ENCODE measurements around the gene ZNF101. TPM values are rescaled to one million over a fixed set of nuclear protein-coding genes. Genes with fewer than 3 reads are reported as not detected.

The ZNF101 gene
- total RNA-seq, 1 experiment from 2014 or later: 11.0 TPM

GRCh38 chr19:19642506-19643157 lies 26.0 kb upstream of the ZNF101 start:
- DNase-seq (ENCODE audit: low read depth): peak; percentile 24

- DNase-seq (ENCODE audit: low read depth): peak; percentile 78
Observed at GRCh38 chr19:19643158-19644053, 25.2 kb upstream of the ZNF101 start, which contains the start of gene GMIP. Gene GMIP (minus strand): TSS chr19:19643657. CDS start chr19:19643529, 128 bp downstream.

GRCh38 chr19:19644054-19644388 lies 24.6 kb upstream of the ZNF101 start:
- no peak for DNase-seq (ENCODE audit: low read depth)

GRCh38 chr19:19645233-19645870 lies 23.3 kb upstream of the ZNF101 start:
- no peak for DNase-seq (ENCODE audit: low read depth)

- DNase-seq (ENCODE audit: low read depth): no peak
Observed at GRCh38 chr19:19647037-19647835, 21.4 kb upstream of the ZNF101 start.

GRCh38 chr19:19649155-19649554 lies 19.5 kb upstream of the ZNF101 start:
- no peak for DNase-seq (ENCODE audit: low read depth)

GRCh38 chr19:19649580-19649995 lies 19.1 kb upstream of the ZNF101 start:
- DNase-seq (ENCODE audit: low read depth): no peak

GRCh38 chr19:19650331-19650730 lies 18.3 kb upstream of the ZNF101 start:
- DNase-seq (ENCODE audit: low read depth): no peak

- no peak for DNase-seq (ENCODE audit: low read depth)
Observed at GRCh38 chr19:19651076-19651475, 17.6 kb upstream of the ZNF101 start.

GRCh38 chr19:19652482-19653295 lies 15.9 kb upstream of the ZNF101 start:
- DNase-seq (ENCODE audit: low read depth): peak; percentile 49

GRCh38 chr19:19653597-19654147 lies 15.0 kb upstream of the ZNF101 start:
- DNase-seq (ENCODE audit: low read depth): no peak

- DNase-seq (ENCODE audit: low read depth): no peak
Observed at GRCh38 chr19:19654441-19654840, 14.2 kb upstream of the ZNF101 start.

GRCh38 chr19:19655051-19655594 lies 13.5 kb upstream of the ZNF101 start:
- no peak for DNase-seq (ENCODE audit: low read depth)

GRCh38 chr19:19655641-19656343 lies 12.8 kb upstream of the ZNF101 start:
- DNase-seq (ENCODE audit: low read depth): no peak

GRCh38 chr19:19656451-19657396 lies 11.9 kb upstream of the ZNF101 start:
- DNase-seq (ENCODE audit: low read depth): no peak

GRCh38 chr19:19657397-19657783 lies 11.2 kb upstream of the ZNF101 start:
- DNase-seq (ENCODE audit: low read depth): no peak

- no peak for DNase-seq (ENCODE audit: low read depth)
Observed at GRCh38 chr19:19659646-19660245, 8.9 kb upstream of the ZNF101 start.

- DNase-seq (ENCODE audit: low read depth): no peak
Observed at GRCh38 chr19:19661141-19661674, 7.4 kb upstream of the ZNF101 start.

Measured in Daoy (cell line).